Natural killer cell (primary cell): ENCODE results near the gene ACSBG1. TPM values are rescaled to one million over a fixed set of nuclear protein-coding genes. Genes with fewer than 3 reads are reported as not detected.

Experiments used
- ATAC-seq, 3 donors: fragments of 150-1000 bp in 2 of 3; fragments of 200-7000 bp in 1 of 3; cut with Tn5 transposase; 1 replicate in 1 of 3; 2 replicates in 2 of 3; pipeline ENCODE4 v1.10.0; 2021; ENCODE audit warnings: mild to moderate bottlenecking in 2 of 3, moderate library complexity in 2 of 3
- DNase-seq, 2 donors: peaks; one replicate each; pipeline versions ENCODE4 v3.0.0 to v3.0.0-alpha.2; 2013 to 2021; ENCODE audit warnings: mixed read lengths in 1 of 2
- H3K27ac ChIP-seq: one replicate; pipeline ENCODE4 v1.5.1; 2013; ENCODE audit warnings: mild to moderate bottlenecking, low read length
- H3K27me3 ChIP-seq: one replicate; pipeline ENCODE4 v1.6.1; 2013; ENCODE audit warnings: low read length; ENCODE audit not compliant: control insufficient read depth, insufficient read depth
- H3K36me3 ChIP-seq: one replicate; pipeline ENCODE4 v1.6.1; 2013; ENCODE audit warnings: low read length; ENCODE audit not compliant: control insufficient read depth, insufficient read depth
- H3K4me1 ChIP-seq: one replicate; pipeline ENCODE4 v1.6.1; 2013; ENCODE audit warnings: low read length; ENCODE audit not compliant: control insufficient read depth, insufficient read depth
- H3K4me3 ChIP-seq: one replicate; pipeline ENCODE4 v1.5.1; 2013; ENCODE audit warnings: low read length
- H3K9me3 ChIP-seq: one replicate; pipeline ENCODE4 v1.6.1; 2013; ENCODE audit warnings: low read length; ENCODE audit not compliant: control insufficient read depth, insufficient read depth
- H3K27ac Mint-ChIP-seq, 2 donors: one replicate each; pipeline ENCODE4 v1.8.0; 2022; ENCODE audit warnings: mild to moderate bottlenecking in 2 of 2, mixed read lengths in 2 of 2, moderate library complexity in 1 of 2
- H3K27me3 Mint-ChIP-seq, 2 donors: one replicate each; pipeline ENCODE4 v1.8.0; 2022; ENCODE audit warnings: low read depth in 2 of 2, mixed read lengths in 2 of 2
- H3K36me3 Mint-ChIP-seq: one replicate; pipeline ENCODE4 v1.8.0; 2022; ENCODE audit warnings: mixed read lengths
- H3K4me1 Mint-ChIP-seq, 2 donors: one replicate each; pipeline ENCODE4 v1.8.0; 2022; ENCODE audit warnings: mixed read lengths in 2 of 2
- H3K4me3 Mint-ChIP-seq: one replicate; pipeline ENCODE4 v1.8.0; 2022; ENCODE audit warnings: mild to moderate bottlenecking, moderate library complexity, mixed read lengths
- H3K9me3 Mint-ChIP-seq, 2 donors: one replicate each; pipeline ENCODE4 v1.8.0; 2022; ENCODE audit warnings: mixed read lengths in 2 of 2
- WGBS: methylation state at CpG from one replicate; pipeline ENCODE4 v1.1.7; 2013; ENCODE audit warnings: missing lambda C conversion rate; ENCODE audit not compliant: insufficient coverage; 5-methylcytosine and 5-hydroxymethylcytosine counted together
- intact Hi-C: fragments of 100-400 bp; cut with micrococcal nuclease; formaldehyde crosslinking; loops from one replicate; pipeline ENCODE4 v1.14.2; 2022
- total RNA-seq, 4 donors: library from RNA; stranded (reverse); fragments of 120-200 nt in 1 of 4; gene quantifications; one replicate each; pipeline versions ENCODE4 v1.2.3 to v1.2.4, GENCODE V29; 2013 to 2022
- TF ChIP-seq, protein P1 (sequence below): fragments of 200-600 bp; IDR thresholded peaks from one replicate; pipeline ENCODE4 v1.8.0; 2022; ENCODE audit warnings: antibody characterized with exemption

The ACSBG1 gene
- total RNA-seq, 3 donors from 2014 or later (not counting 1 experiment from before 2014, with no cell fraction given): 0.07 TPM; not detected in 2

DNA sequence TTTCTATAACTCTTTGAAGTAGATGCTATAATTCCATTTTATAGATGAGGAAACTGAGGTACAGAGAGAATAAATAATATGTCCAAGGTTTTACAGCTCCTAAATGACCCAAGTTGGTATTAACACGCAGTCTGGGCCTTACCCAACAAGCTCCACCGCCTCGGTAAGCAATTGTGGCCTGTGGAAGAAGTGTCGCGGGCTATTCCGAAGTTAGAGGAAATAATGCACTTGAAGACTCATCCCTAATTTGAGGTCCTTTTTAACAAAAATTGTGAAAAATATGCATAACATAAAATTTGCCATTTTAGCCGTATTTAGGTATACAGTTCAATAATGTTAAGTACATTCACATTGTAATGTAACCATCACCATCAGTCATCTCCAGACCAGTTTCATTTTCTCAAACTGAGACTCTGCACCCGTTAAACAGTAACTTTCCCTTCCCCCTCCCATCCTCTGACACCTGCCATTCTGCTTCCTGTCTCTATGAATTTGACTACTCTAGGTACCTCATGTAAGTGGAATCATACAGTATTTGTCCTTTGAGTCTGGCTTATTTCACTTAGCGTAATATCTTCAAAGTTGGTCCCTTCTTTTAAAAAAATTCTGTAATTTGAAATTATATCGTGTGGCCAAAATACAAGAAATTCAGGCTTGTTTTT, 67.0 kb downstream of the ACSBG1 start:
- Mint-ChIP-seq H3K36me3 (peaks cover 25% of the 10 kb centered on the region), H3K4me1 (no peaks in the 10 kb centered on the region), H3K27me3 (no peaks in the 10 kb centered on the region), H3K9me3 (no peaks in the 10 kb centered on the region), H3K4me3 (no peak overlapping the region), H3K27ac (no peak overlapping the region)
- Histone ChIP-seq H3K36me3 (peaks cover 40% of the 10 kb centered on the region), H3K27me3 (no peaks in the 10 kb centered on the region), H3K9me3 (no peaks in the 10 kb centered on the region), H3K4me1 (peaks cover 14% of the 10 kb centered on the region), H3K27ac (no peak overlapping the region), H3K4me3 (no peak overlapping the region)
- DNase-seq (peak in 1 of 2 donors; percentile 58), ATAC-seq (no peak)
- intact Hi-C loops: no loop called here
- TF ChIP-seq, protein P1, sequence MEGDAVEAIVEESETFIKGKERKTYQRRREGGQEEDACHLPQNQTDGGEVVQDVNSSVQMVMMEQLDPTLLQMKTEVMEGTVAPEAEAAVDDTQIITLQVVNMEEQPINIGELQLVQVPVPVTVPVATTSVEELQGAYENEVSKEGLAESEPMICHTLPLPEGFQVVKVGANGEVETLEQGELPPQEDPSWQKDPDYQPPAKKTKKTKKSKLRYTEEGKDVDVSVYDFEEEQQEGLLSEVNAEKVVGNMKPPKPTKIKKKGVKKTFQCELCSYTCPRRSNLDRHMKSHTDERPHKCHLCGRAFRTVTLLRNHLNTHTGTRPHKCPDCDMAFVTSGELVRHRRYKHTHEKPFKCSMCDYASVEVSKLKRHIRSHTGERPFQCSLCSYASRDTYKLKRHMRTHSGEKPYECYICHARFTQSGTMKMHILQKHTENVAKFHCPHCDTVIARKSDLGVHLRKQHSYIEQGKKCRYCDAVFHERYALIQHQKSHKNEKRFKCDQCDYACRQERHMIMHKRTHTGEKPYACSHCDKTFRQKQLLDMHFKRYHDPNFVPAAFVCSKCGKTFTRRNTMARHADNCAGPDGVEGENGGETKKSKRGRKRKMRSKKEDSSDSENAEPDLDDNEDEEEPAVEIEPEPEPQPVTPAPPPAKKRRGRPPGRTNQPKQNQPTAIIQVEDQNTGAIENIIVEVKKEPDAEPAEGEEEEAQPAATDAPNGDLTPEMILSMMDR: no peak
- WGBS: 76% methylated on average over 8 of the region's 10 CpGs

DNA sequence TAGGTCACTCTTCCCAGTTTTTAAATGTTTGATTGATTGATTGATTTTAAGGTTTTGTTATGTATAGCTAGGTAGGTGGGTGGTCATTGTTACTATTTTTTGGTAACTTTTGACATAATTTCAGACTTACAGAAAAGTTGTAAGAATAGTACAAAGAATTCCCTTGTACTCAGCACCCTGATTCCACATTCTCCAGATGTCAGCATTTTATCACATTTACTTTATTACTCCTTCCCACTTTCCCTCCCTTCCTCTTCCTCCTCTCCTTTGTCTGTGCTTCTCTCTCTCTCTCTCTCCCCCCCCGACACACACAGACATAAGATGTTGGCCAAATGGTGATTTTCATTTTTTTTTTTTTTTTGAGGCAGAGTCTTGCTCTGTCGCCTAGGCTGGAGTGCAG, 70.4 kb downstream of the ACSBG1 start:
- H3K36me3 ChIP-seq: peaks cover 53% of the 10 kb centered on the region

GRCh38 chr15:78162038-78162437, 72.3 kb downstream of the ACSBG1 start:
- TF ChIP-seq, protein P1: no peak
- no peaks in the 10 kb centered on the region for H3K4me1 ChIP-seq
- no peak overlapping the region for H3K27ac ChIP-seq
- Mint-ChIP-seq H3K4me3 (no peak overlapping the region), H3K36me3 (peaks cover 7% of the 10 kb centered on the region), H3K27ac (no peak overlapping the region), H3K27me3 (no peaks in the 10 kb centered on the region), H3K4me1 (no peaks in the 10 kb centered on the region), H3K9me3 (no peaks in the 10 kb centered on the region)
- WGBS: 96% methylated on average over 13 of the region's 13 CpGs
- peak in 1 of 2 donors; percentile 54 for DNase-seq
- no peaks in the 10 kb centered on the region for H3K27me3 ChIP-seq
- intact Hi-C loops: no loop called here
- H3K36me3 ChIP-seq: peaks cover 51% of the 10 kb centered on the region
- ATAC-seq: no peak
- no peaks in the 10 kb centered on the region for H3K9me3 ChIP-seq
- no peak overlapping the region for H3K4me3 ChIP-seq

More for the DNA sequence above, 70.4 kb downstream of the ACSBG1 start:
- ATAC-seq: no peak
- 100% methylated on average over 2 of the region's 2 CpGs for WGBS
- TF ChIP-seq, protein P1: no peak
- Histone ChIP-seq H3K9me3 (no peaks in the 10 kb centered on the region), H3K4me3 (no peak overlapping the region), H3K27me3 (no peaks in the 10 kb centered on the region), H3K4me1 (no peaks in the 10 kb centered on the region), H3K27ac (no peak overlapping the region)
- intact Hi-C loops: no loop called here
- Mint-ChIP-seq H3K36me3 (peaks cover 13% of the 10 kb centered on the region), H3K4me1 (no peaks in the 10 kb centered on the region), H3K4me3 (no peak overlapping the region), H3K9me3 (no peaks in the 10 kb centered on the region), H3K27ac (no peak overlapping the region), H3K27me3 (no peaks in the 10 kb centered on the region)
- no peak for DNase-seq

GRCh38 chr15:78159395-78159794, 75.0 kb downstream of the ACSBG1 start:
- Mint-ChIP-seq H3K4me3 (no peak overlapping the region), H3K27ac (no peak overlapping the region), H3K9me3 (no peaks in the 10 kb centered on the region), H3K36me3 (peaks cover 9% of the 10 kb centered on the region), H3K27me3 (no peaks in the 10 kb centered on the region), H3K4me1 (no peaks in the 10 kb centered on the region)
- H3K36me3 ChIP-seq: peaks cover 39% of the 10 kb centered on the region
- whole genome bisulfite sequencing: 100% methylated on average over 3 of the region's 3 CpGs
- H3K4me3 ChIP-seq: no peak overlapping the region
- TF ChIP-seq, protein P1: no peak
- H3K4me1 ChIP-seq: no peaks in the 10 kb centered on the region
- DNase-seq (no peak), ATAC-seq (no peak)
- H3K27ac ChIP-seq: no peak overlapping the region
- H3K27me3 ChIP-seq: no peaks in the 10 kb centered on the region
- intact Hi-C loops: no loop called here
- H3K9me3 ChIP-seq: no peaks in the 10 kb centered on the region
